GM21447 (cell line): Measurements from ENCODE around the gene EPN1.
"Not testable (repeated sequence)": the region's sequence is repeated elsewhere in the genome, so short reads cannot be mapped to it uniquely, and the experiment has no call there.

Experiments used
- ATAC-seq: cut with Tn5 transposase; IDR thresholded peaks from one replicate; pipeline ENCODE4 v1.9.1; 2021; ENCODE audit not compliant: unreplicated experiment

Gene EPN1

DNA sequence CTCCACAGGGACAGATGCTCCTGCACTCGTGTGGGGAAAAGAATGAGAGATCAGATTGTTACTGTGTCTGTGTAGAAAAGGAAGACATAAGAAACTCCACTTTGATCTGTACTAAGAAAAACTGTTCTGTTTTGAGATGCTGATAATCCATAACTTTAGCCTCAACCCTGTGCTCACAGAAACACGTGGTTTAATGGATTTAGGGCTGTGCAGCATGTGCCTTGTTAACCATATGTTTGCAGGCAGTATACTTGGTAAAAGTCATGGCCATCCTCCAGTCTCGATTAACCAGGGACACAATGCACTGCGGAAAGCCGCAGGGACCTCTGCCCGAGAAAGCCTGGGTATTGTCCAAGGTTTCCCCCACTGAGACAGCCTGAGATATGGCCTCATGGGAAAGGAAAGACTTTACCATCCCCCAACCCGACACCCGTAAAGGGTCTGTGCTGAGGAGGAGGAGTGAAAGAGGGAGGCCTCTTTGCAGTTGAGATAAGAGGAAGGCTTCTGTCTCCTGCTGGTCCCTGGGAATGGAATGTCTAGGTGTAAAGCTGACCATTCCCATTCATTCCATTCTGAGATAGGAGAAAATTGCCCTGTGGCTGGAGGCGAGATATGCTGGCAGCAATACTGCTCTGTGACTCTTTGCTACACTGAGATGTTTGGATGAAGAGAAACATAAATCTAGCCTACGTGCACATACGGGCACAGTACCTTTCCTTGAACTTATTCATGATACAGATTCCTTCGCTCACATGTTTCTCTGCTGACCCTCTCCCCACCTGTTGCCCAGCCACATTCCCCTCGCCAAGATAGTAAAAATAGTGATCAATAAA lies 43.1 kb downstream of the EPN1 start:
- ATAC-seq = not testable (repeated sequence)

DNA sequence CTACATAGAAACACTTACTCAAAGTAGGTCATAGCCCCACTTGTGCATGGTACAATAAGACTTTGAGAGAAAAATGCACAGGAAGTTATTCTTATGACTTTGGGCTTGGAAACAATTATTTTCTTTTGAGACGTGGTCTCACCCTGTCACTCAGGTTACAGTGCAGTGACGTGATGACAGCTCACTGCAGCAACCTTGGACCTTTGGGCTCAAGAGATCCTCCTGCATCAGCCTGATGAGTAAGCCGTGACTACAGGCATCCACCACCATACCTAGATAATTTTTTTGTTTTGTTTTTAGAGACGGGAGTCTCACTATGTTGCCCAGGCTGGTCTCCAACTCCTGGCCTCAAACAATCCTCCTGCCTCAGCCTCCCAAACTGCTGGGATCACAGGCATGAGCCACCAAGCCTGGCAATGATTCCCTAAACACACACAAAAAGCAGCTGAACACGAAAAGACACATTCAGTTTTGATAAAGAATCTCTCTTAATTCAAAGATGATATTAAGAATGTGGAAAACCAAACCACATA lies 45.3 kb downstream of the EPN1 start:
- ATAC-seq = no peak

DNA sequence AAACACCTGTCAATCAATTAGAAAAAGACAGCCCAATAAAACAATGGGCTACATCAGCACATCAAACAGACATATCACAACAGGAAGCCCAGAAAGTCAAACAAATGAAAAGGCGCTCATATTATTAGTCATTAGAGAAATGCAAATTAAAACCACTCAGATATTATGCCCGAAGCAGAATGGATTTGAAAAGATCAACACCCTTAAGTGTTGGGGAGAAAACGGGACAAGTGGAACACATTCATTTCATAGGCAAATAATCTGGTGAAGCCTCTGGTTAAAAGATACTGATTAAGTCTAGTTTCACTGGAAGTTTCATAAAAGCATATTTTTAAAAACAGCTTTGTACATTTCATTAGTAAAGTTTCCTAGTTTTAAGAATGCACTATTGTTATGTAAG lies 45.8 kb downstream of the EPN1 start:
- no peak for ATAC-seq

DNA sequence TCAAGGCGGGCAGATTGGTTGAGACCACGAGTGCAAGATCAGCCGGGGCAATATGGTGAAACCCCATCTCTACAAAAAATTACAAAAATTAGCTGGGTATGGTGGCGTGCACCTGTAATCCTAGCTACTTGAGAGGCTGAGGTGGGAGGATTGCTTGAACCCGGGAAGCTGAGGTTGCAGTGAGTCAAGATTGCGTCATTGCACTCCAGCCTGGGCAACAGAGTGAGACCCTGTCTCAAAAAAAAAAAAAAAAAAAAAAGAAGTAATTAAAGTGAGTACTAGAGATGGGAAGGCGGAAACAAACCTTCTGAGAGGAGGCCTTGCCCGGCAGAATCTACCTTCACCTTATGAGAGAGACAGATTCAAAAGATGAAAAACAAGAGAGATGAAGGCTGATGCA lies 48.5 kb downstream of the EPN1 start:
- ATAC-seq = no peak

DNA sequence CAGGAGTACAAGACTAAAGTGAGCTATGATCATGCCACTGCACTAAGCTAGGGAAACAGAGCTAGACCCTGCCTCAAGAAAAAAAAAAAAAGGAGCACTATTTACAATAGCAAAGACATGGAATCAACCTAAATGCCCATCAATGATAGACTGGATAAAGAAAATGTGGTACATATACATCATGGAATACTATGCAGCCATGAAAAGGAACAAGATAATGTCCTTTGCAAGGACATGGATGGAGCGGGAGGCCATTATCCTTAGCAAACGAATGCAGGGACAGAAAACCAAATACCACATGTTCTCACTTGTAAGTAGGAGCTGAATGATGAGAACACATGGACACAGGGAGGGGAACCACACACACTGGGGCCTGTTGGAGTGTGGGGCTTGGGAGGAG lies 55.4 kb downstream of the EPN1 start:
- not testable (repeated sequence) for ATAC-seq

DNA sequence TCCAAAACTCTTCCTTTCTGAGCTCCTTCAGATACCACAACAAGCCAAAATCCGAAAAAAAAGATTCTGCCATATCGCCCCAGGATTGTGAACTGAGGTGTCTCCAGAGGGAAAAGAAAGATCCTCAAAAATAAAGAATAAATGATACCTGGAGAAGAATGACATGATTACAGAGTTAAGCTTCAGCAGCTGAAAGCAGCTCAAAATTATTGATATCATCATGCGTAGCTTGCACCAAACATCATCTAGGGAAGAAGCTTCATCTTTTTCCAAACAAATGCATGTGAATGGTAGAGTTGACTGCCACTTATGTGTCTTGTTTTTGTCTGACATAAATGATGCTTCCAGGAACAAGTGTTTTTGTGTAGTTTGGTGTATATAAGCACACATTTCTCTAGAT lies 63.3 kb downstream of the EPN1 start, which contains the start of gene NLRP9:
TSS of gene NLRP9 (minus strand) at position 101 of the 400 bp plus-strand sequence. CDS start at position 73, 28 bp downstream.
- ATAC-seq = no peak

DNA sequence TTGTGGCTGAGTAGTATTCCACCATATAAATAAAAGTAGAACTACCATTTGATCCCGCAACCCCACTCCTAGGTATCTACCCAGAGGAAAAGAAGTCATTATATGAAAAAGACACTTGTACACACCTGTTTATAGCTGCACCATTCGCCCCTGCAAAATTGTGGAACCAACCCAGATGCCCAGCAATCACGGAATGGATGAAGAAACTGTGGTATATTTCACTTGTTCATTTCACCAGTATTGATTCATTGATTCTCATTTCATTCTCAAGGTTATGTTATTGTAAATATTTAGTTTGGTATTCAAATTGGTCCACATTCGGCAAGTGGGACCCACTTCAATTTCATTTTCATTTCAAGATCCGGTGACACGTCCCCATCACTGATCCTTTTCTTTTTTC lies 75.7 kb downstream of the EPN1 start:
- ATAC-seq = no peak

DNA sequence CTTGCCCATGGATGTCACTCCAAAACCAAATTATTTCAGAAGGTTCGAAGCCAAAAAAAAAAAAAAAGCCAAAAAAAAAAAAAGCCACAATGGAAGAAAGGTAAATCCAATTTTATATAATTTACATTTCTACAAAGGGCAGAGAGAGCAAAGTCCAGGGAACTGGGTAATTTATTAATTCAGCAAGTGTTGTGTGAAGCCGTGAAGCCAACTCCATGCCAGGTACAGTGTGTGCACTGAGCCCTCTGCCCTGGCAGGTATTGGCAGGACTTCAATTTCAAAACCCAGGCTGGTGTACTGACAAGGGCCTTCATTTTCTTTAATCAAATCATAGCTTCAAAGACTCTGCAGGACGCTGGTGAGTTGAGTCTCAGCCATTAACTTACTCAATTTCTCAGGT lies 78.4 kb downstream of the EPN1 start:
- no peak for ATAC-seq

DNA sequence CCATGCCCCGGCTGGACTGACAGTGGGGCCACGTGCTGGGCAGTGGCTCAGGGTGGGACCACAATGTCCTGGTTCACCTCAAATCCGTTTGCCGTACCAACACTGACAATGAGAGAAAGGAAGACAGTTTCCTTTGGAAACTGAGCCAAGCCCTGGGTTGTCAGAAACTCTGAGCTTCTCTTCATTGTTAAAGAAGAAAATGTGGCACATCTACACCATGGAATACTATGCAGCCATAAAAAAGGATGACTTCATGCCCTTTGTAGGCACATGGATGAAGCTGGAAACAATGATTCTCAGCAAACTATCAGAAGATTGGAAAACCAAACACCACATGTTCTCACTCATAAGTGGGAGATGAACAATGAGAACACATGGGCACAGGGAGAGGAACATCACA lies 81.8 kb downstream of the EPN1 start:
- ATAC-seq = not testable (repeated sequence)

DNA sequence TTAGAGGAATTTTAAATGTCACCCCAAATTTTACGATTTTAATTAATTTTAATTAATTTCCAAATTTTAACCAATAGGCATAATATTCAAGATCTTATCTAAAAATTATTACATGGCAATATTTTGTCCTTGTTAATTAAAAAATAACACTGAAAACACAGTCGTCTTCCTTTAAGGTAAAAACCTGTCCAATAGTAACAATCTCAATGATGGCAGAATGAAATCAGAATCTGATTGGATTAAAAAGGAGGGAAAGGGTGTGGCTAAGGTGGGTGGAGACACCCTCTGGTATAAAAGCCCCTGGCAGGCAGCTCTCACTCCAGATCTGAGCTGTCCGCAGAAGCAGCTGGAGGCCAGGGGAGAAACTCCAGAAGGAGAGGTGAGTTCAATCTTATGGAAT lies 83.8 kb downstream of the EPN1 start, which contains the start of gene RFPL4A:
TSS of gene RFPL4A (plus strand) at position 301 of the 400 bp plus-strand sequence. CDS start 2,704 bp downstream, outside the sequence.
- ATAC-seq = not testable (repeated sequence)
